ENCODE data around the gene POU2F2.
A peak's percentile ranks its signal among the peaks of the same experiment; 100 is the strongest.

POU2F2 gene

GRCh38 chr19:42154471-42155323 is 22.5 kb upstream of the POU2F2 start:
- DNase-seq (ENCODE audit: low spot score): no peak

- no peak for DNase-seq (ENCODE audit: low spot score)
These were observed 21.6 kb upstream of the POU2F2 start for GRCh38 chr19:42153672-42154433.

- DNase-seq (ENCODE audit: low spot score): no peak
These were observed 20.8 kb upstream of the POU2F2 start for GRCh38 chr19:42152910-42153671.

GRCh38 chr19:42151782-42152684 is 19.8 kb upstream of the POU2F2 start:
- DNase-seq (ENCODE audit: low spot score): no peak

- no peak for DNase-seq (ENCODE audit: low spot score)
These were observed 18.7 kb upstream of the POU2F2 start for GRCh38 chr19:42150911-42151361.

- DNase-seq (ENCODE audit: low spot score): no peak
These were observed 18.1 kb upstream of the POU2F2 start for GRCh38 chr19:42150364-42150763.

- DNase-seq (ENCODE audit: low spot score): no peak
These were observed 17.4 kb upstream of the POU2F2 start for GRCh38 chr19:42149447-42150202.

GRCh38 chr19:42148266-42148665 is 16.0 kb upstream of the POU2F2 start:
- no peak for DNase-seq (ENCODE audit: low spot score)

- DNase-seq (ENCODE audit: low spot score): no peak
These were observed 11.3 kb upstream of the POU2F2 start for GRCh38 chr19:42143341-42144234.

- no peak for DNase-seq (ENCODE audit: low spot score)
These were observed 8.0 kb upstream of the POU2F2 start for GRCh38 chr19:42140125-42140754.

GRCh38 chr19:42134535-42135070 is 2.4 kb upstream of the POU2F2 start:
- DNase-seq (ENCODE audit: low spot score): no peak

- DNase-seq (ENCODE audit: low spot score): peak; percentile 85
These were observed 744 bp upstream of the POU2F2 start for GRCh38 chr19:42132851-42133528.

GRCh38 chr19:42131149-42132029 is 857 bp downstream of the POU2F2 start:
- no peak for DNase-seq (ENCODE audit: low spot score)

- DNase-seq (ENCODE audit: low spot score): no peak
These were observed 2.0 kb downstream of the POU2F2 start for GRCh38 chr19:42130254-42130573.

GRCh38 chr19:42129399-42130253 is 2.6 kb downstream of the POU2F2 start:
- no peak for DNase-seq (ENCODE audit: low spot score)

- no peak for DNase-seq (ENCODE audit: low spot score)
These were observed 5.7 kb downstream of the POU2F2 start for GRCh38 chr19:42126574-42126973.

All from HuH-7.5 (cell line).